Liver (tissue), 9 donors: ENCODE data around the gene MAN1C1. TPM values are rescaled to one million over a fixed set of nuclear protein-coding genes. Genes with fewer than 3 reads are reported as not detected.
"Not testable (repeated sequence)": the region's sequence is repeated elsewhere in the genome, so short reads cannot be mapped to it uniquely, and the experiment has no call there.

ENCODE experiments used
- DNase-seq: peaks from one replicate; pipeline ENCODE4 v3.0.0-alpha.2; 2017; ENCODE audit warnings: low spot score
- H3K27ac ChIP-seq, 2 donors: one replicate each; pipeline ENCODE4 v1.7.0; 2013; ENCODE audit warnings: inconsistent platforms in 2 of 2, low read length in 2 of 2, control low read depth in 1 of 2, low read depth in 1 of 2, mild to moderate bottlenecking in 1 of 2
- H3K27me3 ChIP-seq, 4 donors: one replicate each; pipeline versions ENCODE4 v1.6.1 to v1.7.0; 2013; ENCODE audit warnings: low read length in 3 of 4, inconsistent platforms in 1 of 4, mild to moderate bottlenecking in 1 of 4, moderate library complexity in 1 of 4; ENCODE audit not compliant: control insufficient read depth in 4 of 4, insufficient read depth in 4 of 4
- H3K36me3 ChIP-seq, 4 donors: one replicate each; pipeline versions ENCODE4 v1.6.1 to v1.7.0; 2013; ENCODE audit warnings: low read length in 3 of 4, mild to moderate bottlenecking in 3 of 4, low read depth in 1 of 4, moderate library complexity in 1 of 4; ENCODE audit not compliant: control insufficient read depth in 4 of 4, insufficient read depth in 3 of 4
- H3K4me1 ChIP-seq, 4 donors: one replicate each; pipeline versions ENCODE4 v1.6.1 to v1.7.0; 2013; ENCODE audit warnings: low read length in 3 of 4, mild to moderate bottlenecking in 3 of 4, moderate library complexity in 1 of 4; ENCODE audit not compliant: control insufficient read depth in 4 of 4, insufficient read depth in 4 of 4
- H3K4me3 ChIP-seq, 3 donors: one replicate each; pipeline versions ENCODE4 v1.6.1 to v1.7.0; 2013; ENCODE audit warnings: low read length in 3 of 3, control low read depth in 1 of 3, low read depth in 1 of 3, mild to moderate bottlenecking in 1 of 3
- H3K9ac ChIP-seq, 2 donors: one replicate each; pipeline ENCODE4 v1.7.0; 2013; ENCODE audit warnings: low read length in 2 of 2, mild to moderate bottlenecking in 2 of 2, moderate library complexity in 2 of 2, control low read depth in 1 of 2, low read depth in 1 of 2
- H3K9me3 ChIP-seq, 4 donors: one replicate each; pipeline versions ENCODE4 v1.6.1 to v1.7.0; 2013; ENCODE audit warnings: low read length in 3 of 4; ENCODE audit not compliant: control insufficient read depth in 4 of 4
- ATF3 ChIP-seq: IDR thresholded peaks from 2 replicates; pipeline ENCODE4 v1.6.1; 2016; ENCODE audit warnings: antibody characterized with exemption
- FOXA1 ChIP-seq: IDR thresholded peaks from 2 replicates; pipeline ENCODE4 v1.6.1; 2016; ENCODE audit warnings: antibody characterized with exemption
- NR2F2 ChIP-seq: IDR thresholded peaks from 2 replicates; pipeline ENCODE4 v1.6.1; 2016; ENCODE audit warnings: antibody characterized with exemption
- RAD21 ChIP-seq, 2 donors: IDR thresholded peaks; 2 replicates each; pipeline ENCODE4 v1.6.1; 2016; ENCODE audit warnings: antibody characterized with exemption in 2 of 2, mild to moderate bottlenecking in 2 of 2
- SP1 ChIP-seq: IDR thresholded peaks from 2 replicates; pipeline ENCODE4 v1.6.1; 2018; ENCODE audit warnings: antibody characterized with exemption, mild to moderate bottlenecking
- YY1 ChIP-seq: IDR thresholded peaks from 2 replicates; pipeline ENCODE4 v1.6.1; 2016; ENCODE audit warnings: antibody characterized with exemption, mild to moderate bottlenecking
- WGBS: extraction: QIAGEN DNeasy Blood & Tissue Kit; methylation state at CpG from one replicate; pipeline ENCODE4 v1.1.7; 2013; 5-methylcytosine and 5-hydroxymethylcytosine counted together
- polyA plus RNA-seq, 2 donors: library from polyadenylated mRNA; stranded (reverse) in 1 of 2; unstranded in 1 of 2; fragments of 200-250 nt in 1 of 2; fragments of >200 nt in 1 of 2; fragmentation: Nextera tagmentation in 1 of 2; extraction: Ambion mirVana in 1 of 2; gene quantifications; one replicate each; pipeline versions ENCODE4 v1.2.1 to v1.2.3, GENCODE V29; 2013 to 2015
- total RNA-seq, 2 donors: library from RNA; depleted of rRNA; stranded (reverse); fragments of >200 nt; gene quantifications; one replicate each; pipeline ENCODE4 v1.2.3, GENCODE V29; 2014
- TF ChIP-seq, protein P1 (sequence below): fragments of 150-350 bp; IDR thresholded peaks from 2 replicates; pipeline ENCODE4 v1.5.1; 2017; ENCODE audit warnings: improper control_type of control experiment, low read depth, low read length; ENCODE audit not compliant: missing input control
- TF ChIP-seq, protein P2 (sequence below): IDR thresholded peaks from 2 replicates; pipeline ENCODE4 v1.6.1; 2016; ENCODE audit warnings: antibody characterized with exemption, mild to moderate bottlenecking
- donor health status: healthy.
- donor health status: healthy.
- donor health status: healthy.
- donor health status: healthy.
- donor health status: healthy.

MAN1C1 gene
- total and polyA plus RNA-seq, 4 donors = 6.3 to 16.0 (median 8.1) TPM

- TF ChIP-seq SP1 (no peak), FOXA1 (no peak), RAD21 (IDR thresholded peaks at IDR 0.05) (no peak), YY1 (no peak)
- TF ChIP-seq, protein P1, sequence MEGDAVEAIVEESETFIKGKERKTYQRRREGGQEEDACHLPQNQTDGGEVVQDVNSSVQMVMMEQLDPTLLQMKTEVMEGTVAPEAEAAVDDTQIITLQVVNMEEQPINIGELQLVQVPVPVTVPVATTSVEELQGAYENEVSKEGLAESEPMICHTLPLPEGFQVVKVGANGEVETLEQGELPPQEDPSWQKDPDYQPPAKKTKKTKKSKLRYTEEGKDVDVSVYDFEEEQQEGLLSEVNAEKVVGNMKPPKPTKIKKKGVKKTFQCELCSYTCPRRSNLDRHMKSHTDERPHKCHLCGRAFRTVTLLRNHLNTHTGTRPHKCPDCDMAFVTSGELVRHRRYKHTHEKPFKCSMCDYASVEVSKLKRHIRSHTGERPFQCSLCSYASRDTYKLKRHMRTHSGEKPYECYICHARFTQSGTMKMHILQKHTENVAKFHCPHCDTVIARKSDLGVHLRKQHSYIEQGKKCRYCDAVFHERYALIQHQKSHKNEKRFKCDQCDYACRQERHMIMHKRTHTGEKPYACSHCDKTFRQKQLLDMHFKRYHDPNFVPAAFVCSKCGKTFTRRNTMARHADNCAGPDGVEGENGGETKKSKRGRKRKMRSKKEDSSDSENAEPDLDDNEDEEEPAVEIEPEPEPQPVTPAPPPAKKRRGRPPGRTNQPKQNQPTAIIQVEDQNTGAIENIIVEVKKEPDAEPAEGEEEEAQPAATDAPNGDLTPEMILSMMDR = no peak
- Histone ChIP-seq H3K9me3 (no peaks in the 10 kb centered on the region), H3K4me1 (peaks cover 3 to 21% (median 18%) of the 10 kb centered on the region in 4 donors), H3K4me3 (no peak overlapping the region), H3K36me3 (peaks cover 0 to 2% (median 0%) of the 10 kb centered on the region in 4 donors), H3K27me3 (no peaks in the 10 kb centered on the region), H3K27ac (no peak overlapping the region), H3K9ac (no peak overlapping the region)
- WGBS = 94% methylated on average over 10 of the region's 10 CpGs
- DNase-seq = no peak
These were observed 81.7 kb downstream of the MAN1C1 start for GRCh38 chr1:25698252-25698651.

DNA sequence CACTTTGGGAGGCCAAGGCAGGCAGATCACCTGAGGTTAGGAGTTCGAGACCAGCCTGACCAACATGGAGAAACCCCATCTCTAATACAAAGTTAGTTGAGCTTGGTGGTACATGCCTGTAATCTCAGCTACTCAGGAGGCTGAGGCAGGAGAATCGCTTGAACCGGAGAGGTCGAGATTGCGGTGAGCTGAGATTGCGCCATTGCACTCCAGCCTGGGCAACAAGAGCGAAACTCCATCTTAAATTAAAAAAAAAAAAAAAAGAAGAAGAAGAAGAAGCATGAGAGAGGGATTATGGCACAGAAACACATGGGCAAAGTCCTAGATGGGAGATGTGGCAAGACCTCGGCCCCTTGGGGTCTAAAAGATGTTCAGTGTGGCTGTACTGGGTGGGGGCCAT is 82.5 kb downstream of the MAN1C1 start:
- not testable (repeated sequence) for H3K9ac ChIP-seq, H3K36me3 ChIP-seq, H3K4me3 ChIP-seq, H3K27me3 ChIP-seq, H3K27ac ChIP-seq, DNase-seq, H3K9me3 ChIP-seq
- WGBS = 96% methylated on average over 8 of the region's 8 CpGs
- H3K4me1 ChIP-seq = peaks cover 3 to 19% (median 15%) of the 10 kb centered on the region in 4 donors

DNA sequence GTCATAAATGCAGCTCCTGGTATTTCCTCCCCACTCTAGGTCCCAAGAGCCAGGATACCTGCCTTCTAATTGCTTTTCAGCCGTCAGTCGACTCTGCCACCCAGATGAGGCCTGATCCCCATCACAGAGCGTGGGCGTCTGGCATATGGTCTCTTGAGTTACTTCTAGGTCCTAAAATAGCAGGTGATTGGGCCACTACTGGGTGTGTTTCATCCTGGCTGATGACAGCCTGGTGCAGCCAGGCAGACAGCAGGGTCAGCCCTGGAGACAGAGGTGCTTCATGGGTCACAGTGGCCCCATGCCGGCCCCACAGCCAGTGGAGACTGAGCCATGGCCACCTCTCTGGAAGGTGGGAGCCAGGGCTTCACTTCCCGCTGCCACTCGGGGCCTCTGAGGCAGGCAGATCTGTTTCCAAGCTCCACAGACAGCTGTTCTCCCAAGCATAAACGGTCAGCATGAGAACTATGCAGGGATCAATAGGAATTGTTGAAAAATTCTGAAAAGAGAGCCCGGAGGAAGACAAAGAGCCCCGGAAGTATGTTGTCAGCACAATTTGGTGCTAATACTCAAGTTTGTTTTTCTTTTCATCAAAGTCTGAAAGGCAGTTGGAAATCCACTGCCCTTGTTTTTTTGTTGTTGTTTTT is 83.0 kb downstream of the MAN1C1 start:
- no peak overlapping the region for H3K4me3 ChIP-seq
- WGBS = 78% methylated on average over 10 of the region's 10 CpGs
- no peak for TF ChIP-seq ATF3
- DNase-seq = no peak
- H3K9me3 ChIP-seq = no peaks in the 10 kb centered on the region
- peaks cover 0 to 2% (median 0%) of the 10 kb centered on the region in 4 donors for H3K36me3 ChIP-seq
- no peaks in the 10 kb centered on the region for H3K27me3 ChIP-seq
- peak overlapping the region in 1 of 2 donors; percentile 32 for H3K27ac ChIP-seq
- H3K4me1 ChIP-seq = peaks cover 2 to 15% (median 9%) of the 10 kb centered on the region in 4 donors
- no peak overlapping the region for H3K9ac ChIP-seq

- 83% methylated on average over 3 of the region's 3 CpGs for WGBS
- TF ChIP-seq, protein P2, sequence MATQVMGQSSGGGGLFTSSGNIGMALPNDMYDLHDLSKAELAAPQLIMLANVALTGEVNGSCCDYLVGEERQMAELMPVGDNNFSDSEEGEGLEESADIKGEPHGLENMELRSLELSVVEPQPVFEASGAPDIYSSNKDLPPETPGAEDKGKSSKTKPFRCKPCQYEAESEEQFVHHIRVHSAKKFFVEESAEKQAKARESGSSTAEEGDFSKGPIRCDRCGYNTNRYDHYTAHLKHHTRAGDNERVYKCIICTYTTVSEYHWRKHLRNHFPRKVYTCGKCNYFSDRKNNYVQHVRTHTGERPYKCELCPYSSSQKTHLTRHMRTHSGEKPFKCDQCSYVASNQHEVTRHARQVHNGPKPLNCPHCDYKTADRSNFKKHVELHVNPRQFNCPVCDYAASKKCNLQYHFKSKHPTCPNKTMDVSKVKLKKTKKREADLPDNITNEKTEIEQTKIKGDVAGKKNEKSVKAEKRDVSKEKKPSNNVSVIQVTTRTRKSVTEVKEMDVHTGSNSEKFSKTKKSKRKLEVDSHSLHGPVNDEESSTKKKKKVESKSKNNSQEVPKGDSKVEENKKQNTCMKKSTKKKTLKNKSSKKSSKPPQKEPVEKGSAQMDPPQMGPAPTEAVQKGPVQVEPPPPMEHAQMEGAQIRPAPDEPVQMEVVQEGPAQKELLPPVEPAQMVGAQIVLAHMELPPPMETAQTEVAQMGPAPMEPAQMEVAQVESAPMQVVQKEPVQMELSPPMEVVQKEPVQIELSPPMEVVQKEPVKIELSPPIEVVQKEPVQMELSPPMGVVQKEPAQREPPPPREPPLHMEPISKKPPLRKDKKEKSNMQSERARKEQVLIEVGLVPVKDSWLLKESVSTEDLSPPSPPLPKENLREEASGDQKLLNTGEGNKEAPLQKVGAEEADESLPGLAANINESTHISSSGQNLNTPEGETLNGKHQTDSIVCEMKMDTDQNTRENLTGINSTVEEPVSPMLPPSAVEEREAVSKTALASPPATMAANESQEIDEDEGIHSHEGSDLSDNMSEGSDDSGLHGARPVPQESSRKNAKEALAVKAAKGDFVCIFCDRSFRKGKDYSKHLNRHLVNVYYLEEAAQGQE = no peak
- TF ChIP-seq, protein P1 = no peak
- TF ChIP-seq NR2F2 = peak; percentile 56
- Histone ChIP-seq H3K4me3 (no peak overlapping the region), H3K27me3 (no peaks in the 10 kb centered on the region), H3K9me3 (no peaks in the 10 kb centered on the region), H3K9ac (no peak overlapping the region), H3K36me3 (peaks cover 0 to 2% (median 0%) of the 10 kb centered on the region in 4 donors), H3K27ac (peak overlapping the region; percentile 10 to 32), H3K4me1 (peaks cover 2 to 10% (median 5%) of the 10 kb centered on the region in 4 donors)
- no peak for DNase-seq
These were observed 83.5 kb downstream of the MAN1C1 start for GRCh38 chr1:25700144-25700523.
